Stimulated activated CD8-positive, alpha-beta memory T cell treated with anti-CD3 and anti-CD28 coated beads, Interleukin-7, amount 100 ng/mL, for 48 hours (primary cell): ENCODE data around the gene ANTXR1.

Experiments used
- DNase-seq, 2 donors: peaks; one replicate each; pipeline ENCODE4 v3.0.0-alpha.2; 2020; ENCODE audit warnings: low read depth in 1 of 2; ENCODE audit errors: extremely low read depth in 1 of 2

Gene ANTXR1

GRCh38 chr2:69095305-69095704, 82.3 kb downstream of the ANTXR1 start:
- no peak for DNase-seq

GRCh38 chr2:69096326-69097095, 83.5 kb downstream of the ANTXR1 start:
- DNase-seq: no peak

GRCh38 chr2:69097148-69097610, 84.2 kb downstream of the ANTXR1 start:
- DNase-seq: no peak

GRCh38 chr2:69097891-69098655, 85.1 kb downstream of the ANTXR1 start:
- no peak for DNase-seq

- no peak for DNase-seq
These were observed 86.6 kb downstream of the ANTXR1 start for GRCh38 chr2:69099541-69099940.

- no peak for DNase-seq
These were observed 87.3 kb downstream of the ANTXR1 start for GRCh38 chr2:69100220-69100723.

- DNase-seq: no peak
These were observed 89.1 kb downstream of the ANTXR1 start for GRCh38 chr2:69102041-69102593.

GRCh38 chr2:69103419-69103818, 90.4 kb downstream of the ANTXR1 start:
- DNase-seq: no peak

GRCh38 chr2:69104261-69104660, 91.3 kb downstream of the ANTXR1 start:
- DNase-seq: no peak

- no peak for DNase-seq
These were observed 96.3 kb downstream of the ANTXR1 start for GRCh38 chr2:69109255-69109654.

- DNase-seq: no peak
These were observed 98.1 kb downstream of the ANTXR1 start for GRCh38 chr2:69111076-69111475.

GRCh38 chr2:69113627-69114026, 100.6 kb downstream of the ANTXR1 start:
- no peak for DNase-seq

- DNase-seq: no peak
These were observed 101.6 kb downstream of the ANTXR1 start for GRCh38 chr2:69114534-69114933.

- no peak for DNase-seq
These were observed 103.5 kb downstream of the ANTXR1 start for GRCh38 chr2:69116438-69116837.

GRCh38 chr2:69118609-69119008, 105.6 kb downstream of the ANTXR1 start:
- DNase-seq: no peak

- no peak for DNase-seq
These were observed 106.3 kb downstream of the ANTXR1 start for GRCh38 chr2:69119104-69119894.

- no peak for DNase-seq
These were observed 109.3 kb downstream of the ANTXR1 start for GRCh38 chr2:69122271-69122670.

GRCh38 chr2:69123182-69123581, 110.2 kb downstream of the ANTXR1 start:
- no peak for DNase-seq

- DNase-seq: no peak
These were observed 111.4 kb downstream of the ANTXR1 start for GRCh38 chr2:69124343-69124742.

GRCh38 chr2:69125816-69126215, 112.8 kb downstream of the ANTXR1 start:
- no peak for DNase-seq

GRCh38 chr2:69126341-69126740, 113.4 kb downstream of the ANTXR1 start:
- no peak for DNase-seq
